H9 (cell line): Measurements from ENCODE around the gene MFAP3. TPM values are rescaled to one million over a fixed set of nuclear protein-coding genes. Genes with fewer than 3 reads are reported as not detected.

ENCODE experiments used
- DNase-seq: peaks from one replicate; pipeline ENCODE4 v3.0.0-alpha.2; 2017
- H2AFZ ChIP-seq: one replicate; pipeline ENCODE4 v1.6.1; 2013; ENCODE audit warnings: mild to moderate bottlenecking, low read length, control low read depth, moderate library complexity
- H2AK5ac ChIP-seq: 2 replicates; pipeline ENCODE4 v1.6.1; 2013; ENCODE audit warnings: low read length, control low read depth, mixed read lengths; ENCODE audit not compliant: insufficient read length
- H2BK120ac ChIP-seq: one replicate; pipeline ENCODE4 v1.6.1; 2013; ENCODE audit warnings: low read depth, mild to moderate bottlenecking, low read length, control low read depth, inconsistent platforms; ENCODE audit not compliant: poor library complexity, severe bottlenecking
- H2BK12ac ChIP-seq: 2 replicates; pipeline ENCODE4 v1.6.1; 2013; ENCODE audit warnings: low read length, control low read depth, mixed read lengths, low read depth; ENCODE audit not compliant: insufficient read length
- H2BK15ac ChIP-seq: 2 replicates; pipeline ENCODE4 v1.6.1; 2013; ENCODE audit warnings: low read depth, low read length, control low read depth
- H2BK20ac ChIP-seq: one replicate; pipeline ENCODE4 v1.6.1; 2013; ENCODE audit warnings: low read depth, mild to moderate bottlenecking, low read length, control low read depth, inconsistent platforms; ENCODE audit not compliant: poor library complexity, severe bottlenecking
- H2BK5ac ChIP-seq: 2 replicates; pipeline ENCODE4 v1.6.1; 2013; ENCODE audit warnings: low read length, control low read depth, mixed read lengths; ENCODE audit not compliant: insufficient read length
- H3K14ac ChIP-seq: 2 replicates; pipeline ENCODE4 v1.6.1; 2013; ENCODE audit warnings: low read length, control low read depth; ENCODE audit not compliant: insufficient read depth
- H3K18ac ChIP-seq: 2 replicates; pipeline ENCODE4 v1.6.1; 2013; ENCODE audit warnings: low read depth, mild to moderate bottlenecking, mixed read lengths, low read length, control low read depth; ENCODE audit not compliant: insufficient read length
- H3K23ac ChIP-seq: 2 replicates; pipeline ENCODE4 v1.6.1; 2013; ENCODE audit warnings: low read length, control low read depth, mixed read lengths, low read depth; ENCODE audit not compliant: insufficient read length
- H3K23me2 ChIP-seq: 2 replicates; pipeline ENCODE4 v1.6.1; 2013; ENCODE audit warnings: low read depth, mild to moderate bottlenecking, mixed read lengths, low read length, control low read depth; ENCODE audit not compliant: insufficient read length, poor library complexity, severe bottlenecking
- H3K27ac ChIP-seq: 2 replicates; pipeline ENCODE4 v1.5.1; 2013; ENCODE audit warnings: low read length, control low read depth, mixed read lengths, low read depth; ENCODE audit not compliant: insufficient read length
- H3K27me3 ChIP-seq: 2 replicates; pipeline ENCODE4 v1.6.1; 2013; ENCODE audit warnings: low read length, control low read depth, inconsistent platforms; ENCODE audit not compliant: insufficient read depth
- H3K4ac ChIP-seq: 2 replicates; pipeline ENCODE4 v1.6.1; 2013; ENCODE audit warnings: low read depth, mild to moderate bottlenecking, control low read depth, inconsistent platforms, low read length, moderate library complexity
- H3K4me1 ChIP-seq: 2 replicates; pipeline ENCODE4 v1.6.1; 2013; ENCODE audit warnings: low read length, control low read depth, inconsistent platforms; ENCODE audit not compliant: insufficient read depth
- H3K4me2 ChIP-seq: 2 replicates; pipeline ENCODE4 v1.6.1; 2013; ENCODE audit warnings: low read length, control low read depth, mixed read lengths; ENCODE audit not compliant: insufficient read length, insufficient read depth
- H3K56ac ChIP-seq: 2 replicates; pipeline ENCODE4 v1.6.1; 2013; ENCODE audit warnings: low read depth, mild to moderate bottlenecking, mixed read lengths, low read length, control low read depth; ENCODE audit not compliant: insufficient read length
- H3K79me1 ChIP-seq: 2 replicates; pipeline ENCODE4 v1.6.1; 2013; ENCODE audit warnings: low read depth, mild to moderate bottlenecking, moderate library complexity, low read length, control low read depth, inconsistent platforms; ENCODE audit not compliant: insufficient read depth, poor library complexity, severe bottlenecking
- H3K79me2 ChIP-seq: 2 replicates; pipeline ENCODE4 v1.6.1; 2013; ENCODE audit warnings: low read length, control low read depth, inconsistent platforms; ENCODE audit not compliant: insufficient read depth
- H3K9ac ChIP-seq: 2 replicates; pipeline ENCODE4 v1.6.1; 2013; ENCODE audit warnings: low read length, control low read depth, mixed read lengths; ENCODE audit not compliant: insufficient read length; ENCODE audit errors: extremely low read depth
- H3K9me3 ChIP-seq: one replicate; pipeline ENCODE4 v1.6.1; 2013; ENCODE audit warnings: low read depth, low read length, inconsistent platforms; ENCODE audit not compliant: control insufficient read depth
- H3T11ph ChIP-seq: one replicate; pipeline ENCODE4 v1.6.1; 2013; ENCODE audit warnings: mild to moderate bottlenecking, low read length, control low read depth, inconsistent platforms
- H4K20me1 ChIP-seq: one replicate; pipeline ENCODE4 v1.6.1; 2013; ENCODE audit not compliant: control insufficient read depth, insufficient read length, insufficient read depth
- H4K5ac ChIP-seq: 2 replicates; pipeline ENCODE4 v1.6.1; 2013; ENCODE audit warnings: low read depth, mild to moderate bottlenecking, mixed read lengths, low read length, control low read depth; ENCODE audit not compliant: insufficient read length
- H4K8ac ChIP-seq: replicated peaks from 2 replicates; pipeline ENCODE4 v1.6.1; 2013; ENCODE audit warnings: low read length, control low read depth, mixed read lengths, low read depth; ENCODE audit not compliant: insufficient read length
- H4K91ac ChIP-seq: 2 replicates; pipeline ENCODE4 v1.6.1; 2013; ENCODE audit warnings: low read depth, mild to moderate bottlenecking, moderate library complexity, mixed read lengths, low read length, control low read depth; ENCODE audit not compliant: insufficient read length
- H3K27ac Mint-ChIP-seq, 3 experiments: 2 replicates in 2 of 3; 3 replicates in 1 of 3; pipeline ENCODE4 v1.8.0; 2020 to 2021; ENCODE audit warnings: mixed read lengths in 3 of 3, mild to moderate bottlenecking in 1 of 3, moderate library complexity in 1 of 3
- H3K27me3 Mint-ChIP-seq: 2 replicates; pipeline ENCODE4 v1.8.0; 2021; ENCODE audit warnings: low read depth, mild to moderate bottlenecking, moderate library complexity, mixed read lengths
- H3K36me3 Mint-ChIP-seq, 3 experiments: 2 replicates in 2 of 3; 3 replicates in 1 of 3; pipeline ENCODE4 v1.8.0; 2020 to 2021; ENCODE audit warnings: low read depth in 3 of 3, mixed read lengths in 3 of 3; ENCODE audit not compliant: insufficient read depth in 1 of 3
- H3K4me1 Mint-ChIP-seq, 2 experiments: 2 replicates each; pipeline ENCODE4 v1.8.0; 2020; ENCODE audit warnings: mixed read lengths in 2 of 2
- H3K4me3 Mint-ChIP-seq, 2 experiments: 2 replicates in 1 of 2; 3 replicates in 1 of 2; pipeline ENCODE4 v1.8.0; 2020 to 2021; ENCODE audit warnings: mild to moderate bottlenecking in 2 of 2, mixed read lengths in 2 of 2, moderate library complexity in 1 of 2
- H3K9me3 Mint-ChIP-seq, 2 experiments: 2 replicates in 1 of 2; 3 replicates in 1 of 2; pipeline ENCODE4 v1.8.0; 2020; ENCODE audit warnings: mild to moderate bottlenecking in 2 of 2, mixed read lengths in 2 of 2, moderate library complexity in 1 of 2
- CTCF ChIP-seq: fragments of 200-600 bp; sonication (generic); conservative IDR thresholded peaks from 3 replicates; pipeline ENCODE4 v1.8.0; 2021; ENCODE audit warnings: antibody characterized with exemption, mild to moderate bottlenecking
- whole genome bisulfite sequencing: extraction: QIAGEN DNeasy Blood & Tissue Kit; methylation state at CpG from one replicate; pipeline ENCODE4 v1.1.7; 2013; ENCODE audit warnings: missing lambda C conversion rate, low lambda C conversion rate, mixed read lengths; ENCODE audit not compliant: insufficient read length; ENCODE audit errors: extremely low coverage; 5-methylcytosine and 5-hydroxymethylcytosine counted together
- total RNA-seq: library from RNA; stranded (reverse); gene quantifications from 2 replicates; pipeline ENCODE4 v1.2.1, GENCODE V29; 2021

Gene MFAP3
- total RNA-seq, 1 experiment from 2014 or later, result 24.5 TPM

- Histone ChIP-seq H3K23ac (no peak overlapping the region), H2BK5ac (no peak overlapping the region), H4K91ac (no peak overlapping the region), H4K20me1 (no peaks in the 10 kb centered on the region), H4K8ac (no peak overlapping the region), H3K9ac (peak overlapping the region; percentile 65), H3K4me2 (peak overlapping the region; percentile 96), H2BK12ac (no peak overlapping the region), H3T11ph (no peak overlapping the region), H3K18ac (no peak overlapping the region), H3K27me3 (no peaks in the 10 kb centered on the region), H2AFZ (no peak overlapping the region), H3K56ac (no peak overlapping the region), H3K27ac (no peak overlapping the region), H2BK20ac (no peak overlapping the region), H3K79me2 (peaks cover 2% of the 10 kb centered on the region; the same call in 1 of the 2 replicates), H3K79me1 (no peaks in the 10 kb centered on the region), H3K14ac (no peak overlapping the region), H3K4ac (no peak overlapping the region), H3K23me2 (peaks cover 9% of the 10 kb centered on the region), H2AK5ac (no peak overlapping the region), H2BK120ac (no peak overlapping the region), H3K4me1 (no peaks in the 10 kb centered on the region), H2BK15ac (no peak overlapping the region), H4K5ac (no peak overlapping the region), H3K9me3 (no peaks in the 10 kb centered on the region)
- no CpG with 5 or more reads among the region's 1 CpG for WGBS
- Mint-ChIP-seq H3K27ac (peak overlapping the region in 2 of 3 experiments; percentile 89 to 90; a peak in 3 of 7 replicates), H3K4me1 (peaks cover 9 to 16% of the 10 kb centered on the region in 2 experiments), H3K36me3 (no peaks in the 10 kb centered on the region), H3K9me3 (no peaks in the 10 kb centered on the region), H3K4me3 (peak overlapping the region; percentile 95 to 99), H3K27me3 (no peaks in the 10 kb centered on the region)
- DNase-seq, result no peak
- TF ChIP-seq CTCF, result no peak
These were observed 677 bp downstream of the MFAP3 start for GRCh38 chr5:154039458-154039829.
